ENCODE data around the gene CACNA1I.

CACNA1I gene

GRCh38 chr22:39634530-39635405 is 64.2 kb downstream of the CACNA1I start:
- Histone ChIP-seq H2AFZ (ENCODE audit: low read depth, low read length, severe bottlenecking) (no peak overlapping the region), H3K9me2 (replicated peaks; ENCODE audit: insufficient read depth, low read length) (no peaks in the 10 kb centered on the region), H3K9me3 (ENCODE audit: insufficient read depth, low read length) (no peaks in the 10 kb centered on the region), H3K9ac (ENCODE audit: low read length) (no peak overlapping the region), H3F3A (ENCODE audit: insufficient read depth) (no peaks in the 10 kb centered on the region), H3K27ac (ENCODE audit: low read depth, low read length) (no peak overlapping the region), H3K4me3 (ENCODE audit: insufficient read depth, low read length, poor library complexity, severe bottlenecking) (no peak overlapping the region), H4K20me1 (ENCODE audit: low read depth, low read length) (no peaks in the 10 kb centered on the region), H3K36me3 (ENCODE audit: low read length) (no peaks in the 10 kb centered on the region), H3K27me3 (ENCODE audit: low read length) (no peaks in the 10 kb centered on the region), H3K4me2 (ENCODE audit: low read depth, low read length, poor library complexity, severe bottlenecking) (no peak overlapping the region), H3K79me2 (ENCODE audit: insufficient read depth, low read length) (no peaks in the 10 kb centered on the region)
- TF ChIP-seq, protein P1, sequence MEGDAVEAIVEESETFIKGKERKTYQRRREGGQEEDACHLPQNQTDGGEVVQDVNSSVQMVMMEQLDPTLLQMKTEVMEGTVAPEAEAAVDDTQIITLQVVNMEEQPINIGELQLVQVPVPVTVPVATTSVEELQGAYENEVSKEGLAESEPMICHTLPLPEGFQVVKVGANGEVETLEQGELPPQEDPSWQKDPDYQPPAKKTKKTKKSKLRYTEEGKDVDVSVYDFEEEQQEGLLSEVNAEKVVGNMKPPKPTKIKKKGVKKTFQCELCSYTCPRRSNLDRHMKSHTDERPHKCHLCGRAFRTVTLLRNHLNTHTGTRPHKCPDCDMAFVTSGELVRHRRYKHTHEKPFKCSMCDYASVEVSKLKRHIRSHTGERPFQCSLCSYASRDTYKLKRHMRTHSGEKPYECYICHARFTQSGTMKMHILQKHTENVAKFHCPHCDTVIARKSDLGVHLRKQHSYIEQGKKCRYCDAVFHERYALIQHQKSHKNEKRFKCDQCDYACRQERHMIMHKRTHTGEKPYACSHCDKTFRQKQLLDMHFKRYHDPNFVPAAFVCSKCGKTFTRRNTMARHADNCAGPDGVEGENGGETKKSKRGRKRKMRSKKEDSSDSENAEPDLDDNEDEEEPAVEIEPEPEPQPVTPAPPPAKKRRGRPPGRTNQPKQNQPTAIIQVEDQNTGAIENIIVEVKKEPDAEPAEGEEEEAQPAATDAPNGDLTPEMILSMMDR (IDR thresholded peaks at IDR 0.05; ENCODE audit: insufficient read depth, low read length, poor library complexity, severe bottlenecking): no peak
- TF ChIP-seq EZH2phosphoT487 (conservative IDR thresholded peaks at IDR 0.05; ENCODE audit: low read length): no peak

GRCh38 chr22:39635719-39636118 is 65.2 kb downstream of the CACNA1I start:
- Histone ChIP-seq H3K9me3 (ENCODE audit: insufficient read depth, low read length) (no peaks in the 10 kb centered on the region), H3F3A (ENCODE audit: insufficient read depth) (no peaks in the 10 kb centered on the region), H3K9me2 (replicated peaks; ENCODE audit: insufficient read depth, low read length) (no peaks in the 10 kb centered on the region), H3K79me2 (ENCODE audit: insufficient read depth, low read length) (no peaks in the 10 kb centered on the region), H3K27me3 (ENCODE audit: low read length) (no peaks in the 10 kb centered on the region), H3K36me3 (ENCODE audit: low read length) (no peaks in the 10 kb centered on the region), H4K20me1 (ENCODE audit: low read depth, low read length) (no peaks in the 10 kb centered on the region), H3K4me3 (ENCODE audit: insufficient read depth, low read length, poor library complexity, severe bottlenecking) (no peak overlapping the region), H3K9ac (ENCODE audit: low read length) (no peak overlapping the region), H3K27ac (ENCODE audit: low read depth, low read length) (no peak overlapping the region), H2AFZ (ENCODE audit: low read depth, low read length, severe bottlenecking) (no peak overlapping the region), H3K4me2 (ENCODE audit: low read depth, low read length, poor library complexity, severe bottlenecking) (no peak overlapping the region)
- TF ChIP-seq, protein P1 (IDR thresholded peaks at IDR 0.05; ENCODE audit: insufficient read depth, low read length, poor library complexity, severe bottlenecking): no peak
- no peak for TF ChIP-seq EZH2phosphoT487 (conservative IDR thresholded peaks at IDR 0.05; ENCODE audit: low read length)

DNA sequence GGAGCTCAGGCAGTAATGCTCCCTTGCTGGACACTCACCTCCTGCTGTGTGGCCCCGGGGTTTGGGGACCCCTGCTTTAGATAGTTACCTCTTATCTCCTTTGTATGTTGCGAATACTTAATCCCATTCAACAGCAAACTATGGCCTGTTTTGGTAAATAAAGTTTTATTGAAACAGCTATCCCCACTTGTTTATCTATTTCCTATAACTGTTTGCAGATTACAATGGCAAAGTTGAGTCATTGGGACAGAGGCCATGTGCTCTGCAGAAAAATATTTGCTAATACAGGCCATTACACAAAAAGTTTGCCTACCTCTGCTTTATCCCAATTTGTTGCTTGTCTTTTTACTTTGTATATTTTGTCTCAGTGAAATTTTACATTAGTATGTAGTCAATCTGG is 68.4 kb downstream of the CACNA1I start:
- no peak overlapping the region for H3K9ac ChIP-seq (ENCODE audit: low read length)
- no peaks in the 10 kb centered on the region for H3K79me2 ChIP-seq (ENCODE audit: insufficient read depth, low read length)
- H3K9me2 ChIP-seq (replicated peaks; ENCODE audit: insufficient read depth, low read length): no peaks in the 10 kb centered on the region
- no peak overlapping the region for H3K4me2 ChIP-seq (ENCODE audit: low read depth, low read length, poor library complexity, severe bottlenecking)
- no peak overlapping the region for H3K4me3 ChIP-seq (ENCODE audit: insufficient read depth, low read length, poor library complexity, severe bottlenecking)
- H2AFZ ChIP-seq (ENCODE audit: low read depth, low read length, severe bottlenecking): no peak overlapping the region
- H3K9me3 ChIP-seq (ENCODE audit: insufficient read depth, low read length): no peaks in the 10 kb centered on the region
- no peaks in the 10 kb centered on the region for H3K36me3 ChIP-seq (ENCODE audit: low read length)
- H3F3A ChIP-seq (ENCODE audit: insufficient read depth): no peaks in the 10 kb centered on the region
- TF ChIP-seq, protein P1 (IDR thresholded peaks at IDR 0.05; ENCODE audit: insufficient read depth, low read length, poor library complexity, severe bottlenecking): no peak
- no peak for TF ChIP-seq EZH2phosphoT487 (conservative IDR thresholded peaks at IDR 0.05; ENCODE audit: low read length)
- H3K27ac ChIP-seq (ENCODE audit: low read depth, low read length): no peak overlapping the region
- no peaks in the 10 kb centered on the region for H3K27me3 ChIP-seq (ENCODE audit: low read length)
- H4K20me1 ChIP-seq (ENCODE audit: low read depth, low read length): no peaks in the 10 kb centered on the region

All from SU-DHL-6 (cell line).